ENCODE results near the gene CRY2. TPM values are rescaled to one million over a fixed set of nuclear protein-coding genes. Genes with fewer than 3 reads are reported as not detected.
A peak's percentile ranks its signal among the peaks of the same experiment; 100 is the strongest.

CRY2 gene
- total RNA-seq, 1 donor from 2014 or later, result 62.3 TPM

DNA sequence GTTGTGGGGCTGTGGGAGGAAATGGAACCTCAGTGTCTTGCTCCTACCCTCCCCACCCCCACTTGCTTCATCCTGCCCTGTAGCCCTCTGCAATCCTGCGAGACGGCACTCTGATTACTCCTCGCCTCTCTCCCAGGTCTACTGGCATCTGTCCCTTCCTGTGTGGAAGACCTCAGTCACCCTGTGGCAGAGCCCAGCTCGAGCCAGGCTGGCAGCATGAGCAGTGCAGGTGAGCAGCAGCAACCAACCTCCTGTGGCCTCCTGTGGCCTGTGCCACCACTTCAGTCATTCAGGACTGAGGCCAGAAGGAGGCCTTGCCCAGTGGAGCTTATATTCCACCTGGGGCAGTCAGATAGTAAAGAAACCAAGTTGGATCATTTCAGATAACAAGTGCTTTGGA lies 23.4 kb downstream of the CRY2 start:
- ATAC-seq, result no peak
- Histone ChIP-seq H3K36me3 (peaks cover 100% of the 10 kb centered on the region), H3K27me3 (ENCODE audit: low read depth) (no peaks in the 10 kb centered on the region), H3K4me3 (no peak overlapping the region), H3K9me3 (no peaks in the 10 kb centered on the region), H3K27ac (no peak overlapping the region), H3K4me1 (no peaks in the 10 kb centered on the region)
- TF ChIP-seq, protein P1, sequence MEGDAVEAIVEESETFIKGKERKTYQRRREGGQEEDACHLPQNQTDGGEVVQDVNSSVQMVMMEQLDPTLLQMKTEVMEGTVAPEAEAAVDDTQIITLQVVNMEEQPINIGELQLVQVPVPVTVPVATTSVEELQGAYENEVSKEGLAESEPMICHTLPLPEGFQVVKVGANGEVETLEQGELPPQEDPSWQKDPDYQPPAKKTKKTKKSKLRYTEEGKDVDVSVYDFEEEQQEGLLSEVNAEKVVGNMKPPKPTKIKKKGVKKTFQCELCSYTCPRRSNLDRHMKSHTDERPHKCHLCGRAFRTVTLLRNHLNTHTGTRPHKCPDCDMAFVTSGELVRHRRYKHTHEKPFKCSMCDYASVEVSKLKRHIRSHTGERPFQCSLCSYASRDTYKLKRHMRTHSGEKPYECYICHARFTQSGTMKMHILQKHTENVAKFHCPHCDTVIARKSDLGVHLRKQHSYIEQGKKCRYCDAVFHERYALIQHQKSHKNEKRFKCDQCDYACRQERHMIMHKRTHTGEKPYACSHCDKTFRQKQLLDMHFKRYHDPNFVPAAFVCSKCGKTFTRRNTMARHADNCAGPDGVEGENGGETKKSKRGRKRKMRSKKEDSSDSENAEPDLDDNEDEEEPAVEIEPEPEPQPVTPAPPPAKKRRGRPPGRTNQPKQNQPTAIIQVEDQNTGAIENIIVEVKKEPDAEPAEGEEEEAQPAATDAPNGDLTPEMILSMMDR (IDR thresholded peaks at IDR 0.05), result no peak
- intact Hi-C loops (cut with DNase I), result no loop called here
- DNase-seq, result no peak

DNA sequence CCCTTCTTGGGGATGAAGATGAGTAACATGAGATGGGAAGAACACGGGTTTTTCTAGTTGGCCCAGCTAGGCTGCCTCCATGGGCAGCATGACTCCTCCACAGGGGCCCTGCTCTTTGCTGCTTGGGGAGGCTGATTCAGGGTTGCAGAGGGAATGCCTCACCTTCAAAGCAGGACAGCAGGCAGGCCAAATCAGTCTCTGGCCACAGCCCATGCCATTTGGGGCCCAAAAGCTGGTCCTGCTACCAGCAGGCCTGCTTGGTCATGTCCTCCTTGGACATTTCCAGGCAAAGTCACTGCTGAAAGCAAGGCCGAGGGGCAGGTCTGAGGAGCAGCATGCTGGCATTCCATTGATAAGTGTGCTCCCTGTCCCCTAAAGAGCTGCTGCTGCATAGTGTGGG lies 24.4 kb downstream of the CRY2 start:
- Histone ChIP-seq H3K9me3 (no peaks in the 10 kb centered on the region), H3K4me3 (no peak overlapping the region), H3K27me3 (ENCODE audit: low read depth) (no peaks in the 10 kb centered on the region), H3K4me1 (no peaks in the 10 kb centered on the region), H3K27ac (no peak overlapping the region), H3K36me3 (peaks cover 100% of the 10 kb centered on the region)
- ATAC-seq (no peak), DNase-seq (no peak)
- TF ChIP-seq, protein P1 (IDR thresholded peaks at IDR 0.05), result no peak
- intact Hi-C loops (cut with DNase I), result no loop called here

DNA sequence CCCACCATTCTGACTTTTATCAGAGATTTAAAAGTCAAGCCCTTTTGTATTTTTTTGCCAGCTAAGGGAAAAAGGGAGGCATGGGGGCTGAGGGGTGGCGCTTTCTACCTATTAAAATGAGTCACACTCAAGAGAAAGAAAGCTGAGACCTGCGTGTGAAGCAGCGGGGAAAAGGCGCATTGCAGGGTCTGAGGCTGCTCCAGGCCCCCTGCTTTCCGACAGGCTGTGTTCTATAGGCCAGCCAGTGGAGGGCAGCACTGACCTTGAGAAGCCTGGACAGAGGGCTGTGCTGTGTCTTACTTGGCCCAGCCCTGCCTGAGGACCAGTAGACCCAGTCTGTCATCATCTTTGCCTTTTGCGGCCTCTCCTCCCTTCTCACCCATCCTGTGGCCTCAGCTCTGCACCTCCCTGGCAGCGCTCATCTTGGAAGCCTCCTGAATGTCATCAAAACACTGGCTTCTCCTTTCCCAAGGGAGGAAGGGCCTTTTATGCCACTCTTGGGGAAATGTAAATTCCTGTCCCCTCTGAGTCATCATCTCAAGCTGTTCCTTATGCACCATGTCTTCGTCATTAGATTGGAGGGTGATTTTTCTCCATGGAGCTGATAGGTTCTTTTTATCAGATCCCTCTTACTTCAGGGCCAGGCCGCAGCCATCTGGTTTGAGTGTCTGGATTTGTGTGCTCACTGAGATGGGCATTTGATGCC lies 25.5 kb downstream of the CRY2 start:
- intact Hi-C loops (cut with DNase I), result no loop called here
- Histone ChIP-seq H3K27me3 (ENCODE audit: low read depth) (no peaks in the 10 kb centered on the region), H3K27ac (no peak overlapping the region), H3K4me1 (no peaks in the 10 kb centered on the region), H3K36me3 (peaks cover 100% of the 10 kb centered on the region), H3K9me3 (no peaks in the 10 kb centered on the region), H3K4me3 (no peak overlapping the region)
- TF ChIP-seq, protein P1 (IDR thresholded peaks at IDR 0.05), result peak; percentile 54
- DNase-seq (no peak), ATAC-seq (peak; percentile 70 to 79)

DNA sequence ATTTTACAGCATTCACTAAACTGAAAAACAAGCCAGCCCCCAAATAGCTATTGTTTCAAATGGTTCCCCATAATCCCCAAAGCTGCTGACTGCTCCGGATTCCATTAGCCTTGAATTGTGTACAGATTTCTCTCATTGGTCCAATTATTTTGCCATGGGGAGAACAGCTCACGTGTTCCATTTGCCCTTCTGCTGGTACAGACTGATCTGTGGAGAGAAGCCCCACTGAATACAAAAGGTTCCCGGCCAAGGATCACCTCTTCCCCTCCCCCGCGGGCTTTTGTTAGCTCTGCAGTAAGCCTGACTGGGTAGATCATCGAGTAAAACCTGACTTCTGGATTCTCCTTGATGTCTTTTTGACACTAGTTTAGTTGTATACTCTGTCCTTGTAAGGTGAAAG lies 29.1 kb downstream of the CRY2 start:
- no peak overlapping the region for H3K27ac ChIP-seq
- H3K4me3 ChIP-seq, result no peak overlapping the region
- peaks cover 97% of the 10 kb centered on the region for H3K36me3 ChIP-seq
- no peaks in the 10 kb centered on the region for H3K27me3 ChIP-seq (ENCODE audit: low read depth)
- intact Hi-C loops (cut with DNase I), result no loop called here
- ATAC-seq (no peak), DNase-seq (no peak)
- H3K9me3 ChIP-seq, result no peaks in the 10 kb centered on the region
- TF ChIP-seq, protein P1 (IDR thresholded peaks at IDR 0.05), result no peak
- no peaks in the 10 kb centered on the region for H3K4me1 ChIP-seq

DNA sequence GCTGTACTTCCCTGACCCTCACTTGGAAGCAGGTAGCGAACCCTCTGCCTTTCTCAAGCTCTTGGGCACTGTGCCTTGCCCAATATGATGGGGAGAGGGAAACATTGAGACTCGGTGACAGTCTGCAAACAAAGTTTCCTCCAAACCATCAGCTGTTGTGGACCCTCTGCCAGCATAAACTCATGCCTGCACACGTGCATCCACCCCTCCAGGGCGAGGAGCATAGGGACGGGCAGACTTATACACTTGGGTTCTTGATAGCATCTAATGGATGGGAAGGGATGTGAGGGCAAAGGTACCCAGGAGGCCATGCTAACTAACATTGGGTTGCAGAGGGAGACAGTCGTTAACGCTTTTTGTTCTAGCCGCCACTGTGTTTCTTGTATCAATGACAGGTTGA lies 29.9 kb downstream of the CRY2 start:
- TF ChIP-seq, protein P1 (IDR thresholded peaks at IDR 0.05), result no peak
- DNase-seq (no peak), ATAC-seq (no peak)
- Histone ChIP-seq H3K9me3 (no peaks in the 10 kb centered on the region), H3K4me1 (no peaks in the 10 kb centered on the region), H3K4me3 (no peak overlapping the region), H3K36me3 (peaks cover 97% of the 10 kb centered on the region), H3K27me3 (ENCODE audit: low read depth) (no peaks in the 10 kb centered on the region), H3K27ac (no peak overlapping the region)
- intact Hi-C loops (cut with DNase I), result no loop called here
